GM18870 (cell line): ENCODE measurements around the gene POU3F3.

Experiments
- ATAC-seq: cut with Tn5 transposase; IDR thresholded peaks from one replicate; pipeline ENCODE4 v1.9.1; 2021; ENCODE audit warnings: moderate library complexity; ENCODE audit not compliant: unreplicated experiment

Gene POU3F3

GRCh38 chr2:104853534-104854497 lies at the start of gene POU3F3:
Gene POU3F3, plus strand, starts transcription at chr2:104854115. Its CDS starts 1,396 bp downstream, at chr2:104855511.
- ATAC-seq, result no peak

GRCh38 chr2:104804148-104804890 lies 49.6 kb upstream of the POU3F3 start:
- ATAC-seq, result no peak

DNA sequence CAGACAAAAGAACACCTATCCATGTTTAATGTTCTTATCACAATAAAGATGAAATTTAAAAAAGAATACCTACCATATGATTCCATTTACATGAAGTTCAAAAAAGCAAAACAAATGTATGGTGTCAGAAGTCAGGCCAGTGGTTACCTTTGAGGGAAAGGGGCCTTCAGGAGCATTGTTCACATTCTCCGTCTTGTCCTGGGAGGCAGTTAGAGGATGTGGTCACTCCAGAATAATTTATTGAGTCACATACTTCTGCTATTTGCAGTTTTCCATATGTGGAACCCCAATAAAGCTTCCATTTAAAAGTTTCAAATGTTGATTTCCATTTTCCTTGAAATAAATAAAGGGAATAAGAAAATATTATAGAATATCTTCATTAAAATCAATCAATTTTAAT lies 41.6 kb upstream of the POU3F3 start:
- ATAC-seq, result no peak

DNA sequence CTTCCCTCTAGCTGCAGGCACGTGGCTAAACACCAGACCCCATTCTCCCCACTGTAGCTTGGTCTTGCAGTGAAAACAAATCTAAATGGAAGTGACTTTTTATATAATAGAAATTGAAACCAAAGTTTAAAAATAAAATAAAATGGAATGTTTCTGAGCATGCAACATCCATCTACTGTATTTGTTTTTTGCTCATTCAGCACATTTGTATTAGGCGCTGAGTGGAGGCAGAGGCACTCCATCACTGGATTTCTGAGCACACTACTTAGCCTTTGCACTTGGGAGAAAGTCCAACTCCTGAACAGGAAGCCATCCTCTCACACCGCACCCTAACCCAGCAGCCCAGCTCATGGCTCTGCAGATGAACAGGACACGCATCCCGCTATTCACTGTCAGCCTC lies 37.8 kb upstream of the POU3F3 start:
- ATAC-seq, result no peak

- ATAC-seq, result no peak
Observed at GRCh38 chr2:104818264-104818663, 35.7 kb upstream of the POU3F3 start.

GRCh38 chr2:104820126-104820525 lies 33.8 kb upstream of the POU3F3 start:
- ATAC-seq, result no peak

DNA sequence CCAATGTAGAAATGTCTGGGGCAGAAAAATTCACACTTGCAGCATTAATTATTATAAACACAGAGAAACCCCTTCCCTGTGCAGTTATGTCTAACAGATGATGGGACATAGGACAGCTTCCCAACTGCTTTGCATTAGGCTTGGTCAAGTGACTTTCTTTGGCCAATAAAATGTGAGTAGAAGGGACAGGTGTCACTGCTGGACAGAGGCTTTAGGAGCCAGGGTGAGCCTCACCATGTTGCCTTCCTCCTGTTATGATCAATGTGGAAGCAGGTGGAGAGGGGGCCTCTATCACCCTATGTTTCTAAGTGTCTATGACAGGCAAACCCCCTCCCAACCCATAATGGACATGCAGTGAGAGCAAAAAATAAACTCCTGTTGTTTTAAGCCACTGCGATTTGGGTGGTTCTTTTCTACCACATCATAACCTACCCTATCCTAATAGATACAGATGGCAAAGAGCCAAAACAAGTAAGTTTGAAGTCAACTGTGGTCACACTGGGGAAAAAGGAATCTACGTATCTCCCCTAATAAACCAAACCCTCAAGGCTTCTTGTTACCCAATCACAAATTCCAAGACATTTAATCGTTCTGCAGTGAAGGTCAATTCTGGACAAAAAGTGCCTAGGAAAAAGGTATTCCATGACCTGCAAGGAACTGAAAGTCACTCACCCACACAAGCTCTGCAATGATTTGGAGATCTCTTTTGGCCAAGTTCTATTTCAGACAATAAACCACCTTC lies 28.6 kb upstream of the POU3F3 start:
- no peak for ATAC-seq

- ATAC-seq, result no peak
Observed at GRCh38 chr2:104826016-104826415, 27.9 kb upstream of the POU3F3 start.

DNA sequence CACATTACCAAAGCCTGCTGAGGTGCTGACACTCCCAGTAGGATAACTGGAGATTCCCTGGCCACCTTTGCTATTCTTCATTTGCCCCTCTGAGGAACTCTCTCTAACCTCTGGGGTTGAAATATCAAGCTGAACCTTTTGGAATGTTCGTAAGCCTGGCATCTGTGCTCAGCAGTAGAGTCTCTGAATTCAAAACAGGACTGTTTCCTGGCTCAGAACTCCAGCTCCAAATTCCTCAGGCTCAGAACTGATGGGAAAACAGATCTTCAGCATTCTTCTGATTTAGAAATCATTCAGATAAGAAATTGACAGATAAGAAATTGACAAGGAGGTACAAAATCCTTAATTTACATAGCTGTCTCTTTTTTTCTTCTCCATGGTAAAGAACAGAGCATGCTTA lies 22.2 kb upstream of the POU3F3 start:
- ATAC-seq, result no peak

- ATAC-seq, result no peak
Observed at GRCh38 chr2:104834431-104835153, 19.3 kb upstream of the POU3F3 start.

DNA sequence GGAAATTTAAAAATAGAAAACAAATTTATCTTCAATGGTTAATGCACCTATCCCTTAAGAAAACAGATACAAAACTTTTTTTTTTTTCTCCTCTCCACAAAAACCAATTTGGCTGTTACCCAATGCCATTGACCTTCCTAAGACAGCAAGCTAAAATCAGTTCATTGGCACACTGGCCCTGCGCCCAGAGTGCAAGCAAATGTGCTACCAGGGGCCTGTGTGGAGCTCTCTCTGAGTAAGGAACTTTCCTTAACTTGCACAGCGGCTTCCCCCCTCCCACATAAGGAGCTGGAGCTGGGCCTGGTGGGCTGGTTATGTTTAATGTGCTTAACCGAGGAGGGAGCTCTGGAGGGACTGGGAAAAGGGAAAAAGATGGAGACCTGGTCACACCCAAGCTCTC lies 17.6 kb upstream of the POU3F3 start:
- ATAC-seq, result no peak

DNA sequence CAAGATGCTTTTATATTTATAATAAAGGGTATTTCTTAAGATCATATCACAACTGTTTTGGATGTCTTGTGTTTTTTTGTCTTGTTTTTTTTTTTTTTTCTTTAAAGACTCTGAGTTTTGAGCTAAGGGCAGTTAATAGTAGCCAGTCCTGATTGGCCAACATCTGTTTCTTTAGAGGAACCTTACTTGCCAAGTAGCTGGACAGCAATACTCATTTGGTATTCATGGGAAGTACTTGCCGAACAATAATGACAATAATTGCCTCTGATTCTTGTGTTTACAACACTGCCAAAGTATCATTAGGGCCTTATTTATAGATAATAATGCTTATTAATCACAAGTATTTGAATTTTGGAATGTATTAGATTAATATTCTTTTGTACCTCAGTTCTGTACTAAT lies 17.1 kb upstream of the POU3F3 start:
- ATAC-seq, result no peak

DNA sequence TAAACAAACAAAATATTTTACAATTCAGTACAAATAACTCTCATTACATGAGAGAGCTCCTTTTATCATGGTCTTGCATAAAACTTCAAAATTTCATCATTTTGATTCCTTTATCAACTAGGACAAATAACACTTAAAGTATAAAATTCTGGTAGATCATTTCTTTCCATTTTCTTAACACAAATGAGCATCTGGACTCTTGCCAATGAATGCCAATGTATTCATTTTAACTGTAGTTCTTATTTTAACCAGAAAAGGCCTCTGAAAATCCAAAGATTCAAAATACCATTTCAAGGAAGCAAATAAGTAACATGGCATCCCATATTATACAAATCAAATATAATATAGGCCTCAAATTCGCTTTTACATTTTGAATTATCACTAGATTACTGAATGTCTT lies 13.8 kb upstream of the POU3F3 start:
- ATAC-seq, result no peak

DNA sequence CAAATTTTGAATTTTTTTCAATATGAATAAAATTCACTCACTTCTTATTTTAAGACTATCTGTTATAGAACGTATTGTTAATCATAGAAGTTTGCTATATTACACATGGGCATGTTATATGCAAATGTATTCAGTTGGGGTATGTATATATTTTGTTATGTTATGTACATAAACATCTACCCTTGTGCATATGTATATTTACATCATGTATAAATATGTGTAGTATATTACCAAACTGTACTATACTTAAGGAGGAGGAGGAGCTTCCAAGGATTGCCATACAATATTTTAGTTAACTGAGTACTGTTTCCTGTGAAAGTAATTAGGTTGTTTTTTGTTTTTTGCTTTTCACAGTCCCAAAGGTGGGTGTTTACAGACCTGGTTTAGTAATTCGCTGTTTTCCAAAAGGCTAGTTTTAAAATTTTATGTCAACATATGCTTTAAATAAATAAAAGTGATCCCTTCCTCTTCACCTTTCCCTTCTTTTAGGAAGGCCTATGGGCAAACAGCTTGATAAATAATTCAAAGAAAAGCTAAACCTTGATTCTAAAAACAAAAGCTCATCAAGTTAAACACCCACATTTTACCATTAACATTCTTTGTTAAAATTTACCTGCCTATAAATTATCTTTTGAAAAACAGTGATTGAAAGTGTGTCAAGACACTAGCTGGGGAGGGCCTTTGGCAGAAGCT lies 12.9 kb upstream of the POU3F3 start:
- ATAC-seq, result no peak

DNA sequence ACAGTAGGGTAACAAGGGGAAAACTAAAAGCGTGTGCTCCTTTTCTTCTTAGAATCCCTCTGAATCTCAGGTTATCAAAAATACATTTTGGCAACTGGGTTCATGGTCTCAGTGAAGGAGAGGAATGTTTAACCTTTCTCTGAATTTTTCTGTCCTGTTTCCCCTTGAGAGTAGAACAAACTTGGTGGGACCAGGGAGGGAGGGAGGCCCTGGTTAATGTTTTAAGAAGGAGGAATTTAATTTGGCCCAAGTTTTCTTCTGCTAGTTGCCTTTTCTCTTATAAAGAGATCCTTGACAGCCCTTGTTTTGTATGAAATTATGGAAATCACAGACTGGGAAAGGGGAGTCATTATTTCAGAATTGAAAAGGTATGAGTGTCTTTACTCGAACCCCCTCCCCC lies 12.2 kb upstream of the POU3F3 start:
- no peak for ATAC-seq

- ATAC-seq, result no peak
Observed at GRCh38 chr2:104844807-104845551, 8.9 kb upstream of the POU3F3 start.

GRCh38 chr2:104845552-104845931 lies 8.4 kb upstream of the POU3F3 start:
- ATAC-seq, result no peak

DNA sequence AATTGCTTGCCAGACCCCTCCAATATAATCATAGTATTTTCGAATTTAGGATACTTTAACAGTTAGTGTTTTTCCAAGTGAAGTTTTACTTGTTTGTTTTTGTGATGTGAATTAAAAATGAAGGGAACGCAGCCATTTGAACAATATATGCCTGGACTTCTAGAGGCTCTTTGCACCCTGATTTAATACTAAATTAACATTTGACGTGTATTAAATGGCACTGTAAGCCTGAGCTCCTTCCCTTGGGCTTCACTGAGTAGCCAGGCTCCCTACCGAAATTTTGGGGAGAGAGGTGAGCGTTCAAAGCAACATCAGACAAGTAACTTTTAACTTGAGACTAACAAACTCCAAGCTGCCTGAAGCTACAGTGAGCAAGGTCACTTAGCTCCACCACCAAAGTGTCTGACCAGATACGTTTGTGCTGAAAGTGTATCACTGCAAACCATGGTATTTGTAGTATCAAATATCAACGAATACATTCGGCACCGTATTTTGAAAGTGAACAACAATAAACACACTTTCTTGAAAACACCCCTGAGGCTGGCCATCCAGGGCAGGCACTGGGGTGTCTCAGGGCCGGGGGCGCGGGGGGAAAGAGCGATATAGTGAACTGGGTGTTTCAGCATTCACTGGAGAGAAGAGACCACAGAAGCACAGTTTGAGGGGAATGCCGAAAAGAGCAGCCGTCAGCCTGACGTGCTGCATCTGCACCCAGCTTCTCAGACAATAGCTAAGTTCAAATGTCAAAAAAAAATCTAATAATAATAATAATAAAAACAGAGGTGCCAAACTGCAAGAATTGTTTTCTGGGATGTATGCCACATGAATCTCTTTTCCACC lies 7.7 kb upstream of the POU3F3 start:
- no peak for ATAC-seq
